ENCODE results near the gene KCNJ2.

Gene KCNJ2

DNA sequence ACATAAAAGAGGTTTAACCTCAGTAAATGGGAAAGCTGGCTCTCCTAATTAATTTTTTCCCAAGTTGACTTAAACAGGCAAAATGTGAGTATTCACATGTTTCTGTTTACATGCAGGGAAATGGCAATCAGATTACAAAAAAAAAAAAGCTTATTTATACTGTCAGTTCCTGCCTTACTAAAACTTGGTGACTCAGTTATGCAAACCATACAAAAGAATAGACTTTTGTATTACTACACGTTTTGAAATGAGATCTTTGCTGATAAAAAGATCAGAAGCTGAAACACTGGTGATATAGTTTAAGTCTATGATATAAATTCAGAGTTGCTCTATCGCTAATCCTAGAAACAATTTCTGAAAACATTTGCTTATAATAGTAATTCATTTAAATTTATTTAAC lies 9.4 kb upstream of the KCNJ2 start:
- no peak for DNase-seq

GRCh38 chr17:70161519-70161918 lies 7.8 kb upstream of the KCNJ2 start:
- no peak for DNase-seq

- DNase-seq, result no peak
These were observed 3.9 kb upstream of the KCNJ2 start for GRCh38 chr17:70165383-70165782.

GRCh38 chr17:70166615-70167014 lies 2.7 kb upstream of the KCNJ2 start:
- no peak for DNase-seq

- peak in 11 of 14 donors; percentile 62 to 94 (median 77) for DNase-seq
These were observed 1.0 kb upstream of the KCNJ2 start for GRCh38 chr17:70168044-70168976.

DNA sequence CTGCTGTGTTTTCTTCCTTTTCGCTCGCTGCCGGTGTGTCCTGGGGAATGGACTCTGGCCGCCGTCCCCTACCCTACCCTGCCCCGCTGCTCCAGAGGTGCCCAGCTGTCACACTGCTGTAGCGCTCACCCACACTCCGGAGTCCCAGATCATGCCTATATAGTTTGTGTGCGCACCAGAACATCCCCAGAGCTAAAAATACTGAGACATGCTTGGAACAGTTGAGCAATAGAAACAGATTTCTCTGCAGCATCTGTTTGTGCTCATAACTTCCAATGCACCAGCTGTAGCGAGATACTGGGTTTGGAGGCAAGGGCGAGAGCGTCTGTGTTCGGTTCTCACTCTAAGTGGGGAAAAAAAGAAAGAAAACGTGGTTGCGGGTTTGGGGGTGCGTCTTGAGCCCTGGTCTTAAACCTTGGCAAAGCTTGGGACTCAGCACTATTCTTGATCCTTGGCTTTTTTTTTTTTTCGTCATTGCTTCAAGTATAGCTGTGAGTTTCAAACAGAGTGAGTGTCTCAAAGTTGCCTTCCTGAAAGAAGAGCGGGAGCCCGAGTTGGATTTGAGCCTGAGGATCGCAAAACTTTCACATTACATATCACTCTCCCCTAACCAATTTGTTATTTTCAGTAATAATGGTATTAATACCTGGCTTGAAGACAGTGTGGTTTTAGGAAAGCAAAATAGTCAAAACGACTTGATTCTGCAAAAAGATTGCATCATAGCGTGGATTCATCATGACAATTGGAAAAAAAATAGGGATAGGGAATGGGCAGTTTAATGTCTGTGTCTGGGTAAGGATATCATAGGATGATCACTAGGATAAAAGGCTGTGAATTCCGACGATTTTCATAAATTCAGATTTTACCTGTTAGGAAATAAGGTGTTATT lies 621 bp downstream of the KCNJ2 start:
- peak in 2 of 14 donors; percentile 51 to 62 for DNase-seq

- no peak for DNase-seq
These were observed 1.8 kb downstream of the KCNJ2 start for GRCh38 chr17:70171159-70171558.

- DNase-seq, result no peak
These were observed 3.1 kb downstream of the KCNJ2 start for GRCh38 chr17:70172449-70172848.

GRCh38 chr17:70172923-70173322 lies 3.6 kb downstream of the KCNJ2 start:
- DNase-seq, result no peak

DNA sequence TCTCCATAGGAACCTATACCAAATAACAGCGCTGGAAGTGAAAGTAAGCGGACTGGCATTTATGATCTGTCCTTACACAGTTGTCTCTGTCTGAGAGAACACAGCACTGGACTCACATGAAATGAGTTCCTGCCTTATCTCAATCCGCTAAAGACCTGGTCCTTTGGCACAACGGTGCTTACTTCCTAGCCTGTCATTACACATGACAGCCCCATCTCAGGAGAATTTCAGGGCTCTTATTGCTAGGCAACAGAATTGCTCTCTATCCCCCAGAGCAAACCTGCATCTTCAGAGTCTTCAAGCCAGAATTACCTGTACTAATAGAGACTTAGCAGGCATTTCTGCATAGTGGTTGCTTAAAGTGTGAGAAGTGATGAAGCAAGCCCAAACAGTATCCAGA lies 4.3 kb downstream of the KCNJ2 start:
- DNase-seq, result no peak

- no peak for DNase-seq
These were observed 12.0 kb downstream of the KCNJ2 start for GRCh38 chr17:70181376-70181775.

- DNase-seq, result no peak
These were observed 12.5 kb downstream of the KCNJ2 start for GRCh38 chr17:70181866-70182265.

GRCh38 chr17:70183508-70183907 lies 14.2 kb downstream of the KCNJ2 start:
- DNase-seq, result no peak

GRCh38 chr17:70184207-70184606 lies 14.9 kb downstream of the KCNJ2 start:
- no peak for DNase-seq

GRCh38 chr17:70184770-70185169 lies 15.4 kb downstream of the KCNJ2 start:
- DNase-seq, result no peak

DNA sequence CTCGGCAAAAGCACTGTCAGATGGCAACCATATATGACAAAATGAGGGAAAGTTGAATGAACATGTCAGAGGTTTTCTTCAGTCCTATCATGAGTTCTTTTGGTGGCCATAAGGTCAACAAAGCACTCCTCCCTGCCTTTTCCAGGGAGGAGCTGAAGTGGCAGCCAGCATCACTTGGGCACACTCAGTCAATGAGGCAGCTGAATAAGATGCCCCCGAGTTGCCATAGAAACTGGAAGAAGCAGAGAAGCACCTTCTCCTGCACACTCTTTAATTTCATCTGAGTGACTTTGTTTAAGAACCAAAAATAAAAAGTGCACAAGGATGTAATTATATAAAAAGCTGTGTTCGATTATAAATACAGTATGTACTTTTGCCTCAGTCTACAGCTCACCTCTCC lies 16.0 kb downstream of the KCNJ2 start:
- DNase-seq, result no peak

- no peak for DNase-seq
These were observed 18.1 kb downstream of the KCNJ2 start for GRCh38 chr17:70187383-70187782.

DNA sequence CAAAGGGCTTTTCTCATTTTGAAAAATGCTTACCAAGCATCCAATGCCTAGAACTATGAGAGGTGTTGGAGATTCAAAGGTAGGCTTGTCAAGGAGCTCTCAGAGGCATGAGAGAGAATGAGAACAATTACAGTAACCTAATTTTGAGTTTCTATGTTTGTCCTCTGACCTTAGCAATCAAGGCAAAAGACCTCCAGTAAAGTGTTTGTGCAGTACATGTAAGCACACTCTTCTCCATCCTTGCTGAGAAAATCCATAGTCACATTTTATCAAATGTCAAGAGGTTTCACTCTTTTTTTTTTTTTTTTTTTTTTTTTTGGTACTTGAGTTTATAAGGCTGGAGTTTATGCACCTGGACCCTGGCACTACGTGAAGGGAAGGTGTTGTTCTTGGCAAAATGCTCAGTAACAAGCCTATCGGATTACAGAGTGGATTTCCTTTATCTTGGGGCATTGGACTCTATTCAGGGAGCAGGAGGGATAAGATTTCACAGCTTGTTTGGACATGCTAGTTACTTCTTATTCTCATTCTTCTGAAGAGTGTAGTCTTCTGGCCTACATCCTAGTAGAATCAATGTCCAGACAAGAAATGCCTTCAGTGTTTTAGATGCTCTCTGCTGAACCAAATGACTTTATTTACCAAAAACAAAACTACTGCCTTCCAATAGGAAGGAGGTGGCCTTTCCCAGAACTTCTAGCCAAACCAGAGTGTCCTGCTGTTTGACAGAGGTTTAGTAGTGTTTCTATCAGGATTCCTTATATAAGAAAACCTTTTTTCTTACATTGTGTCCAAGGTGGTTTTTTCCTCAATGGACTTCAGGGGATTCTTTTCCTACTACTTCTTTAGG lies 21.9 kb downstream of the KCNJ2 start:
- DNase-seq, result no peak

GRCh38 chr17:70195091-70195490 lies 25.8 kb downstream of the KCNJ2 start:
- no peak for DNase-seq

GRCh38 chr17:70201872-70202419 lies 32.6 kb downstream of the KCNJ2 start:
- no peak for DNase-seq

GRCh38 chr17:70202840-70203239 lies 33.5 kb downstream of the KCNJ2 start:
- no peak for DNase-seq

GRCh38 chr17:70204431-70204830 lies 35.1 kb downstream of the KCNJ2 start:
- DNase-seq, result no peak
